CD4-positive, alpha-beta T cell treated with Interleukin-4 for 4 hours (primary cell): Measurements from ENCODE around the gene LIMD2.
A peak's percentile ranks its signal among the peaks of the same experiment; 100 is the strongest.

ENCODE experiments used
- DNase-seq: peaks from one replicate; pipeline ENCODE4 v3.0.0-alpha.2; 2020

LIMD2 gene

DNA sequence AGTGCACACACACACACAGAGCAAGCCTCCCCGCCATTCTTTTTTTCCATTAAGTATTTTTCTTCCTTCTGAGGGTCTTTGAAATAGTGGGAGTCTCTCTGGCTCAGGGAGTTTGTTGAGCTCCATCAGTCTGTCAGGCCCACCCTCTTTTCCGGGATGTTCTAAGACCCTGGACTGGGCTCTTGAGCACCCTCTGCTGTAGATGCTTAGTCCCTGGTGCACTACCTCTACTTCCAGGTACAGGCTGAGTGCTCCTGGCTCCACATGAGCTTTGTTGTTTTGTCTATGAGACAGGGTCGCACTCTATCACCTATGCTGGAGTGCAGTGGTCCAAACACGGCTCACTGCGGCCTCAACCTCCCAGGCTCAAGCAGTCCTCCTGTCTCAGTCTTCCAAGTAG lies 20.7 kb downstream of the LIMD2 start:
- no peak for DNase-seq

DNA sequence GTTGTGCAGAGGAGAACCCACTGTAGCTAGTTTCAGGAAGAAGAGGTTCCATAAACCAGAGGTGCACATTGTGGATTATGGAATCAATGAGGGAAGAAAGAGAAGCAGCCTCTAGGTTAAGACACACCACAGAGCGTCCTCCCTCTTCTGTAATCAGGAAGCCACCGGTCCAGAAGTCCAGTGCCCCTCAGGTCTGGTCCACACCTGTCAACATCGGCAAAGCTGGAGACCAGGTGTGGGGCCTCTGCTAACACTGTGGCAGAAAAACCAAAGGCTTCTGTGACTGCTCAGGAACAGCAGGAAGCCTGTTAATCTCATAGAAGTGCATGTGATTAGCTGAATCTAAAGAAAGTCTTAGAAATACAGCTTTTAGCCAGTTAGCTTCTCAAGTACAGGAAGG lies 23.3 kb downstream of the LIMD2 start:
- DNase-seq, result no peak

DNA sequence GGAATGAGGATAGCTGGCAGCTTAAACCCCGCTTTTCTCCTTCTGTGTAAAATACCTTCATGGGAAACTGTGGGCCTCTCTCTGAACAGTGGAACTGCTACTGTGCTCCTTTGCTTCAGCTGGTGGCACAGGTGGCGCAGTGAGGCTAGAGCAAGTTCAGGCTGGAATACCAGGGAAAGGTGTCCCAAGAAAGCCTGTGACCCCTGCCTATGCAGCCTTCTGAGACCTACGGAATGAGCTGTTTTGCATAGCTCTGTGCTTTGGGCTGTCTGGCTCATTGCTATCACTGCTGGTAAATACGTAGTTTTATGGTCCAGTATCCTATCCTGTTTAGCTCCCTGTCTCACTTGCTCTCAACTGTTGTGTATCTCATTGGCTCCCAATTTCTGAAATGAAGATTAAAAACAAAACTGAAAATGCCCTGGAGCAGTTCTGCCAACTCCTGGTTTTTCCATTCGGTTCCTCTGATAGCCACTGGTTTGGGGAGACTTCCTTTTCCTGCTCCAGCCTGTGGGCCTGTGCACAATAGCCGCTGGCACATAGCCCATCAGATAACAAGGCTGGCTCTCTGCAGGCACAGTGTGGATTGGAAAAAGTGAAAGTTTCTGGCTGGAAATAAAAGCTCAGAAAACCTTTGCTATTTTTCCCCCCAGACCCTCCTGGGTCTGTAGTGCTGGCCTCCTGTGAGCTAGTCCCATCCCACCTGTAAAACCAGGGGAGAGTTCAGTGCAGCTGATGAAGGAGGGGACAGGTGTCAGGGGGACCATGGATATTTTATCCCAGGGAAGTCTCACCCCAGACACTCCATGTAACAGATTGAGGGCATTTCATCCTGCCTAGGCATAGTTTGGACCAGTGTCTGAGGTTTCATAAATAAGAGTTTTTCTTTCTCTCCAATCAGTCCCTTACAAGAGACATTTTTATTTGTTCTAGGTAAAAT lies 24.0 kb downstream of the LIMD2 start:
- DNase-seq, result no peak

DNA sequence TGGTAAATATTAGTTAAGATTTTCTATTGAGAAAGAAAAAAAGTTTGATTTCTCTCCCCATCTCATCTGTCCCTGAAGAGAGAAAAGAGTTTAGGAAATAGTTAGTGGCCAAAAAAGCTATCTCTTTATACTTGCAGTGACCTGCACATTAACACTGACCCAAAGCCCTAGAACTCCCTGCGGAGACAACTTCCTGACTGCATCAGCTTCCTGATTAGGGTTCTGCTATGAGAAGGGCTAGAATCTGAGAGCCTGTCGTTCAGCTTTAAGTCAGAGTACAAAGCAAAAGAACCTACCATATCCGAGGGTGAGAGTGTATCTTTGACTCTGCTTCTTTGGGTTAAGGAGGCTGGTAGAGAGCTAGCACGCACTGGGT lies 24.7 kb downstream of the LIMD2 start:
- no peak for DNase-seq

DNA sequence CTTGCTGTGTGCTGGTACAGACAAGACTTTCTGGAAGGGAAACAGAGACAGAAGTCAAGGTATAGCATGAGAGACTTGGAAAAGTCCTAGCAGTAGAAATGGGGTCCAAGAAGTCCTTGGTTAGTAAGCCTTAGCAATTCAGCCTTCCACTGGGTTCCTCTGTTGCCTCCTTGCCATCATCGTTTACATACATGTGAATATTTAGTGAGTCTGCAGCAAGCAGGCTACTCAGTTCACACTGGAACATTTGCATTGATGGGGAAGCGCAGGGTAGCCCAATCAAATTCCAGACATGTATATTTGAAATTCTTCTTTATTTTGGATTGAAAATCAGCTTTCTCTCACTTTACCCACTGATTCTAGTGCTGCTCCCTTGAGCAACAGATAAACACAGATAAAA lies 27.1 kb downstream of the LIMD2 start:
- no peak for DNase-seq

DNA sequence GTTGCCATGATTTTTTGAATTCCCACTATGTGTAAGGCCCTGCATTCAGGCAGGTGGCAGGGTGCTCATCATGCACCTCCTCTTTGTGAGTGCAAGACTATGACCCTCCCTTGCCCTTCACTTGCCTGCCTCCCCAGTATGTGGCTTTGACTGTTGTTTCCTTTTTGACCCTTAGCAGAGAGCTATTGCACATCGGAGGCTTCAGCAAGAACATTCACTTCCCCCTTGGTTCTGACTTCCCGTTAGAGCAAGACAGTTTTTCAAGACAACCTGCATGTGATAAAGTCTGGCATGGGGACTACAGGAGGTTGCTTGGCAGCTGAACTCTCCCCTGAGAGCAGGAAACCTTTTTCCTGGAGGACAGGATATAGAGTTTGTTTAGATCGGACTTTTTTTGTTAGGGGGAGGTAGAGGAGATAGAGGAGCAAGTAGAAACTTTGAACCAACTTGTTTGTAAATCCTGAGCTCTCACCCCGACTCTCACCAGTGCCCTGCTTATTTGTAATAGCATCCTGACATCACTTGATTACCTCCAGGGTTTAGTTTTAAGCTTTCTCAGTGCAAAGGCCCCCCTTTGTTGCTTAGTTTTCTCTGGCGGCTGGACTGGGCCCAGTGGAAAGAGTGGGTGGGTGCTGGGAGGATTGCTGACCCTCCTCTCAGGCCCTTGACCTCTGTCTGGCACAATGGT lies 34.3 kb downstream of the LIMD2 start:
- peak; percentile 12 for DNase-seq

DNA sequence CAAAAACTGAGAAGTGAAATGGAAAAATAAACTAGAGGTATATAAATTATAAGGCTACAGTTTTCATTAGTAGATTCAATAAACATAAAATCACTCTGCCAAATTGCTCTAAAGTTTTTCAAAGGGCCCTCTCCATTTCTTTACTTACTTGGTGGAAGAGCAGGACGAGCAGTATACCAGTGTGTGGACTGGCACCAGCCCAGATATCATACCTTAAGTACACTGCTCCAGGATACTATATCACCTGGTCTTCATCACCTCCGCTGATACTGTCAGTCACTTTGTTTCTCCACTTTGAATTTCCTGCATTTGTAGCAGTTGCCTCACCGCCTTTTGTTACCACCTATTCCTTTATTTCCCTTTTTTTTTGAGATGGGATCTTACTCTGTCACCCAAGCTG lies 40.1 kb downstream of the LIMD2 start:
- DNase-seq, result no peak

DNA sequence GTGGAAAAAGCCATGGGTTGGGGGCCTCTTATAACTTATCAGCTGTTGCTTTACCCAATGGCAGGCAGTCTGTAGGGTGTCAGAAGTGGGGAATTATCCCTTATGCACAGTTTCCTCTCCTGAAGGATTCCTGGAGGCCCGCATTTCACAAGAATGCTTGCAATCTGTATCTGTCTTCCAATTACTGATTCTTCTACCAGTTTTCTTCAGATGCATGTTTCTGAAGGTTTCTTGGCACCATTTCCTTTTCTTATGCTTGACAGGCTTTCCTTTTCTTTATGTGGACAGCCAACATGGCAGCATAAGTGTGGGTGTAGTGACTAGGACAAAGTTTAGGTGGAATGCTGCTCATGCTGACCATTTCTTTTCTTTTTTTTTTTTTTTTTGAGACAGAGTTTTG lies 41.6 kb downstream of the LIMD2 start:
- DNase-seq, result no peak

DNA sequence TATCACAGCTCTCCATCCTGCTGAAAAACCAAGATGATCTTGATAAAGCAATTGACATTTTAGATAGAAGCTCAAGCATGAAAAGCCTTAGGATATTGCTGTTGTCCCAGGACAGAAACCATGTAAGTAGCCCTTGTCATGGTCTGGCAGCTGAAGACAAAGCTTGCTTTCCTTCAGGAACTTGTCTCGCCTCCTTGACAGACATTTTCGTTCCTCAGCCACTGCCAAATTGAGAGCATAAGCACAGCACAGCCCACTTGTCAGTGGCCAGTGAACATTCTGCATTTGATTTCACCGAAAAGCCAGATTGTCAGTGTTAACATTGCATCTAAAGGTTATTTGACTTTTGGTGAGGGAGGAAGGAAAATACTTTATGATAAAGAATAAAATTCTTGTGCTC lies 42.1 kb downstream of the LIMD2 start:
- DNase-seq, result no peak

DNA sequence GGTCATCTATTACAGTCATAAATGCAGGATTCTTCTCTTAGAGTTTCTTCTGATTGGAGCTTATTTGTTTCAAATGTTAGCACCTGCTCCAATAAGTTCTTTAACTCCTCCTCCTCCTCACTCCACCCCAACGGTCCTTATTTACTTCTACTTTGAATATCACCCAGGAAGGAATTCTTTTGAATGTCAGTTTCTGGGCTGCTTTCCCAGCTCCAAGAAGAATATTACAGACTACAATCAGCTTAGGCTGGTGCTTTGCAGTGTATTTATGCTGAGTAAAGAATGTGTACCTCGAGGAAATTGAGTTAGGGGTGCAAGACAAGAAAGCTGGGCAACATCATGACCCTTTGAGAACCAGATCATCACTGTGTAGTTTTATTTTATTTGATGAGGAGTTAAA lies 46.9 kb downstream of the LIMD2 start:
- DNase-seq, result no peak

DNA sequence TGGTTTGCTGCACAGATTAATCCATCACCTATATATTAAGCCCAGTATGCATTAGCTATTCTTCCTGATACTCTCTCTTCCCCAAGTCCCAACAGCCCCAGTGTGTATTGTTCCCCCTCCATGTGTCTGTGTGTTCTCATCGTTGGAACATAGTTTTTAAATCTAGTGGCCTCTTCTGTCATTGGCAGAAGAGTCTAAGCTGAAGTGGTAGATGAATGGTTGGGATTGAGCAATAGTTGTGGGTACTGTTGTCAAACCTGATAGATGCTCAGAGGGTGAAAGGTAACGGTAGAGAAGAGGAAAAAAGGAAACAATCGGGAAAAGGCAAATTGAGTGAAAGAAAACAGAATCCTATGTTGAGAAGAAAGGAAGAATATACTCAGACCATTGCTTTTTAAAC lies 47.8 kb downstream of the LIMD2 start:
- DNase-seq, result no peak

DNA sequence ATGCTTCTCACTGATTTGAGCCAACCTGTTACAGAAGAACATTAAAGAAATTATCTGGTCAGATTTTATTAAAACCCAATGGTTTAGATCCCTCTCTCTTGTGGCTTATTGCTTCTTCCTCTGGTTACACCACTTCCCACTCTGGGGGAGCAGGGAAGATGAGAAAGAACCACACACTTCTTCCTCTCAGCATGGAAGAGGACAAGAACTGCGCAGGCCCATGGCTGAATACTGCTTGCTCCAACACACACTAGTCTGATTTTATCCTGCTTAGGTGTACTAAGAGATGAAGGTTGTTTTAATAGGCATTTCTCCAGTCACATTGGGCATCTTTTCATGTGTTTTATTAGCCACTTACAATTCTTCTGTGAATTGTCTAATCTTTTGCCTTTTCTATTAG lies 50.1 kb downstream of the LIMD2 start:
- DNase-seq, result no peak

DNA sequence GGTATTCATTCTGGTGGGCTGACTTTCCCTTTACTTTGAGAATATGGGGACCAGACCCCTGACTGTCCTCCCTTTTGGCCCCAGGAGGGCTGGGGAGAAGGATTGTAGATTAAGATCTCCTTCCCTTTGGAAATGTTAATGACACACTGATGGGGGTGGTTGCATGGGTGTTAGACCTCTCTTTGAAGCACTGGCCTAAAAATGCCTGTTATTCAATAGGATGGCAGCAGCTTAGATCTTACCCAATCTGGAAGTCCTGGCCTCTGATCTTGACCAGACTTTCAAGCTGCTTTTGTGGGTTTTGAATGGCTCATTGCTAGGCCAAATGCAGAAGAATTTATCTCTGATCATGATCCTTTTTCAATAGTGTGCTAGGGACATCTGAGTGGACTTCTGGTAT lies 52.0 kb downstream of the LIMD2 start:
- no peak for DNase-seq

DNA sequence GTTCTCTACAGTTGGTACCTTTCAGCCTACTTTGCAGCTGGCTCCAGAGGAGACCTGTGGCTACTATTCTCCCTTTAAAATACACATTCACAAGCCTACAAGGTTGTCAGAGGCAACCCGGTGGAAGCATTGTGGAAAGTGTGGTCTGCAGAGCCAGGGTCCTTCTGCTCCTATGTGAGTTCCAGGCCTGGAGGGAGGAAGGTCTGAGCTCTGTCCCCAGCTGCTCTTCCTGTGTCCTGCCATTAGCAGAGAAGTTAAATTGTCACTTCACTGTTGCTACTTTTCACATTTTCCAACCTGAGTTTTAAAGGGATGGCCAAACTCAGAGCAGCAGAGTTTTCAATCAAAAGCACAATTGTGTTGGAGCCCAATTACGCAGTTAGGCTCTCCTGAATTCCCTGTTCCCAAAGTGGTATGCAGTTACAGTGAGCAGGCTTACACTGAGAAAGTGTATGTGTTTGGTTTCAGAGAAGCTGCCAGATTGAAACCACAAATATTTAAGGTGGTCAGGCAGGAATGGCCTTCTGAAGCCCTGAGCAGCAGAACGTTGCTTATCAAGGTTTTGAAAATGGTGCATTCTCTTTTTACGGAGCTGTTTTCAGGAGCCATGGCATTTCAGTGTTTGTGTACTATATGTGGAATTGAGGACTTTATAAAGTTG lies 52.7 kb downstream of the LIMD2 start:
- no peak for DNase-seq

DNA sequence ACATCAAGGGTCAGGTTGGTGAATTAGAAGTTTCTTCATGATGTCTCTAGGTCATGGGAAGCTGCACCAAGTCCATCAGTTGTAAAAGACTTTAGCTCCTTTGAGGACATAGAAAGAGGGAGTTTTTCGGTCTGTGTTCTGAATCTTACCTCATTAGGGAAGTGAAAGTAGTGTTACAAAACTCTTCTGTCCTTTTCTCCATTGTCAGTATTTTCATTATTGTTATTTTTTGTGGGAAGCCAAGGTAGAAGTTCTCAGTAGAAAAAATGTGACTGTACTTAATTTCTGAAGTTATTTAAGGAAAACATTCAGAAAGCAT lies 53.5 kb downstream of the LIMD2 start:
- DNase-seq, result no peak
